ENCODE measurements around the gene TTLL10. TPM values are rescaled to one million over a fixed set of nuclear protein-coding genes. Genes with fewer than 3 reads are reported as not detected.

TTLL10 gene
- total and polyA plus RNA-seq, 8 donors, result 0.13 to 6.4 (median 0.46) TPM; not detected in 5

DNA sequence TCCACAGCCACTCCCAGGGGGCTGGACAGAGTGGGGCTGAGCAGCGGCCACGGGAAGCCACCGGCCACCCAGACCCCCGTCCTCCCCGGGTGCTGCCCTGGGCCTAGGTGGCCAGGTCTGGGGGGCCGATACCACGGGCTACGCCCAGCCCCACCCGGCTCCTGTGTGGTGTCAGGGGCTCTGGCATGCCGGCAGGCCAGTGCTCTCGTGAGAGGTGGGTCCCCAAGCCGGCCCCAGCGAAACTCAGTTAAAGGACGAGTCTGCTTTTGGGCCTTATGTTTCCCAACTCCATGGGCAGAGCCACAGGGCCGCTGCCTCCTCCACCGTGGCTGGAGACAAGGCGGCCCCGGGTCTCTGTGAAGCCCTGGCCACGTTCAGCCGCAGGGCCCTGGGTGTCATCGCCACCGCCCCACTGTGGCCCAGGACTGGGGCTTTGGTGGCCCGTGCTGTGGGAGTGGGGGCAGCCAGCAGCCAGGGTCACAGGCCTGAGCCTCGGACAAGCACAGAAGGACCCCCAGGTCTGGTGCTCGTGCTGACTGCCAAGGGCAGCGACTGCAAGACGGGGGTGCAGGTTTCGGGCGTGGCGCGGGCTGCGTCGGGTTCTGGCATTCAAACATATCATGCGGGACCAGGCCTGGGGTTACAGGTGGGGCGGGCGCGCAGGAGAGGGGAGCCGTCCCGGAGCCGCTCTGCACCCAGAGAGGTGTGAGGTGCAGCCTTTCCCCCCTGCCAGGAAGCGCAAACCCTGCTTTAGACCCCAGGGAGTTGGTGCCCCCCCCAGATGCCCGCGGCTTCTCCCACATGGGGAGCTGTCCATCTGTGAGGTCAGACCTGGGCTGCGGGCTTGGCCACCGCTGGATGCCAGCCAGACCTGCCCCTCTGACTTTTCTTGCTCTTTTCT is 45.9 kb upstream of the TTLL10 start:
- Histone ChIP-seq H3K27ac (peak overlapping the region; percentile 91 to 98 (median 94)), H3K9me3 (no peaks in the 10 kb centered on the region), H3K27me3 (peaks cover 0 to 6% (median 0%) of the 10 kb centered on the region in 3 donors), H3K4me3 (peak overlapping the region; percentile 25 to 44 (median 36)), H3K4me1 (peaks cover 42 to 68% (median 64%) of the 10 kb centered on the region in 4 donors), H3K36me3 (no peaks in the 10 kb centered on the region)
- intact Hi-C loops (cut with DNase I; ENCODE audit: low total_unique reads), result loop anchor here (10.0 kb wide), 1 partner anchor 167 kb away; no protein-coding TSS in a partner anchor
- peak in 1 of 2 donors; percentile 40 for DNase-seq
- TF ChIP-seq POLR2AphosphoS5 (IDR thresholded peaks at IDR 0.05), result no peak
- no peak for TF ChIP-seq POLR2A (IDR thresholded peaks at IDR 0.05)
- TF ChIP-seq EP300 (IDR thresholded peaks at IDR 0.05), result no peak
- TF ChIP-seq, protein P1, sequence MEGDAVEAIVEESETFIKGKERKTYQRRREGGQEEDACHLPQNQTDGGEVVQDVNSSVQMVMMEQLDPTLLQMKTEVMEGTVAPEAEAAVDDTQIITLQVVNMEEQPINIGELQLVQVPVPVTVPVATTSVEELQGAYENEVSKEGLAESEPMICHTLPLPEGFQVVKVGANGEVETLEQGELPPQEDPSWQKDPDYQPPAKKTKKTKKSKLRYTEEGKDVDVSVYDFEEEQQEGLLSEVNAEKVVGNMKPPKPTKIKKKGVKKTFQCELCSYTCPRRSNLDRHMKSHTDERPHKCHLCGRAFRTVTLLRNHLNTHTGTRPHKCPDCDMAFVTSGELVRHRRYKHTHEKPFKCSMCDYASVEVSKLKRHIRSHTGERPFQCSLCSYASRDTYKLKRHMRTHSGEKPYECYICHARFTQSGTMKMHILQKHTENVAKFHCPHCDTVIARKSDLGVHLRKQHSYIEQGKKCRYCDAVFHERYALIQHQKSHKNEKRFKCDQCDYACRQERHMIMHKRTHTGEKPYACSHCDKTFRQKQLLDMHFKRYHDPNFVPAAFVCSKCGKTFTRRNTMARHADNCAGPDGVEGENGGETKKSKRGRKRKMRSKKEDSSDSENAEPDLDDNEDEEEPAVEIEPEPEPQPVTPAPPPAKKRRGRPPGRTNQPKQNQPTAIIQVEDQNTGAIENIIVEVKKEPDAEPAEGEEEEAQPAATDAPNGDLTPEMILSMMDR (IDR thresholded peaks at IDR 0.05), result no peak
- 33 to 55% (median 40%) methylated on average over 32 to 45 of the region's 45 CpGs for WGBS, 5 donors

DNA sequence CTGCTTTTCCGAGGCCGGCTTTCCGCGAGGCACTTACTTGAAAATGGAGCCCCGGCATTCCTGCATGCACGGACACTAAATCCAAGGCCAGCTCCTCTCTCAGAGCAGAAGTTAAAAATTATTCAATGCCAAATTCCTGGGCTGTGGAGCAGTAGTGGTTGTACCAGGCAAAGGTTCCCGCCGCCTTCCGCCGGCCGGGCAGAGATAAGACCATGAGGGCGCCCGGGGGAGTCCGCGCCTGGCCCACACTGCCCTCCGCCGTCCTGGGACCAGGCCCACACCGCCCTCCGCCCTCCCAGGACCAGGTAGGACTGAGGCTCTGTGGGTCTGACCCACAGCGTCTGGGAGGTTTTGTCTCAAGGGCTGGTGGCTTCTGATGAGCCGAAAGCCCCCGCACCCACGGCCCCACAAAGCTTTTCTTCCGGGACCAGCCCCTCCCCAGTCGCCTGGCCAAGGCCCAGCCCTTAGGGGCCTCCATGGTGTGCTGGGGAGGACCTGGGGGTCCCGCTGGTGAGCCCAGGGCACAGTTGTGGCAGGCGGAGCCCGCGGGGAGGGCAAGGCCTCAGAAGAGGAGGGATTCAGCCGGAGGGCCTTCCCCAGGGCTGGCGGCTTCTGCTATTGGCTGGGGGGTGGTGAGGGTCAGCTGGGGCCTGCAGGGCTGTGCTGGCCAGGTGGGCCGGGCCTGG is 45.1 kb upstream of the TTLL10 start:
- Histone ChIP-seq H3K36me3 (no peaks in the 10 kb centered on the region), H3K27me3 (peaks cover 0 to 5% (median 0%) of the 10 kb centered on the region in 3 donors), H3K9me3 (no peaks in the 10 kb centered on the region), H3K27ac (peak overlapping the region; percentile 91 to 98 (median 94)), H3K4me3 (peak overlapping the region; percentile 25 to 44 (median 36)), H3K4me1 (peaks cover 47 to 68% (median 64%) of the 10 kb centered on the region in 4 donors)
- DNase-seq, result peak; percentile 70 to 82
- no peak for TF ChIP-seq POLR2A (IDR thresholded peaks at IDR 0.05)
- TF ChIP-seq POLR2AphosphoS5 (IDR thresholded peaks at IDR 0.05), result peak in 2 of 3 donors; percentile 18 to 57
- TF ChIP-seq EP300 (IDR thresholded peaks at IDR 0.05), result no peak
- TF ChIP-seq, protein P1 (IDR thresholded peaks at IDR 0.05), result no peak
- 31 to 67% (median 34%) methylated on average over 26 to 32 of the region's 32 CpGs for WGBS, 5 donors
- intact Hi-C loops (cut with DNase I; ENCODE audit: low total_unique reads), result loop anchor here (10.0 kb wide), 1 partner anchor 166 kb away; no protein-coding TSS in a partner anchor

DNA sequence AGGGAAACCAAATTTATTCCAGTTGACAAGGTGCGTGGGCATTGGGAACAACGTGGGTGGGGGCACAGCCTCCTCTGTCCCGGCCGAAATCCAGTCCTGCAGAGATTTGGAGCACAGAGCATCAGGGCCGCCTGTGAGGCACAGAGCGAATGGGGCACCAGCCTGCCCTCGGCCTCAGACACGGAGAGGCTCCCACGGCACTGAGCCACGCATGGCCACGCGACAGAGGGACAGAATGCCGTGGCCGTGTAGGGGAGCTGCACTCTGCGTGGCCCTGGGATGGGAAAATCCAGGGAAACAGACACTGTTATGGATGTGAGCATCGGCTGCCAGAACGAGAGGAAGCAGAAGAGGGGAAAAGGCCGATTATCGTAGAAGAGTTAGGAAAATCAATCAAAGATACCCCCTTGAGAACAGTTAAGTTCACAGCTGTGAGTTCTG is 44.3 kb upstream of the TTLL10 start:
- DNase-seq, result peak in 1 of 2 donors; percentile 22
- H3K36me3 ChIP-seq, result no peaks in the 10 kb centered on the region
- peaks cover 0 to 5% (median 0%) of the 10 kb centered on the region in 3 donors for H3K27me3 ChIP-seq
- intact Hi-C loops (cut with DNase I; ENCODE audit: low total_unique reads), result loop anchor here (10.0 kb wide), 1 partner anchor 165 kb away; no protein-coding TSS in a partner anchor
- H3K27ac ChIP-seq, result peak overlapping the region; percentile 91 to 98 (median 94)
- no peaks in the 10 kb centered on the region for H3K9me3 ChIP-seq
- peaks cover 43 to 67% (median 61%) of the 10 kb centered on the region in 4 donors for H3K4me1 ChIP-seq
- peak overlapping the region; percentile 25 to 44 (median 36) for H3K4me3 ChIP-seq
- TF ChIP-seq POLR2AphosphoS5 (IDR thresholded peaks at IDR 0.05) (no peak), EP300 (IDR thresholded peaks at IDR 0.05) (no peak), POLR2A (IDR thresholded peaks at IDR 0.05) (no peak)
- TF ChIP-seq, protein P1 (IDR thresholded peaks at IDR 0.05), result no peak
- 27 to 59% (median 51%) methylated on average over 17 to 19 of the region's 19 CpGs for WGBS, 5 donors

Data from stomach (tissue), 9 donors.